ENCODE measurements around the gene CSNK1E. TPM values are rescaled to one million over a fixed set of nuclear protein-coding genes. Genes with fewer than 3 reads are reported as not detected.

The CSNK1E gene
- total and polyA plus RNA-seq, 10 of the 15 experiments (the other 5 are each of a cell fraction or from before 2014, with no cell fraction given), result 5.9 to 107 (median 64.9) TPM

DNA sequence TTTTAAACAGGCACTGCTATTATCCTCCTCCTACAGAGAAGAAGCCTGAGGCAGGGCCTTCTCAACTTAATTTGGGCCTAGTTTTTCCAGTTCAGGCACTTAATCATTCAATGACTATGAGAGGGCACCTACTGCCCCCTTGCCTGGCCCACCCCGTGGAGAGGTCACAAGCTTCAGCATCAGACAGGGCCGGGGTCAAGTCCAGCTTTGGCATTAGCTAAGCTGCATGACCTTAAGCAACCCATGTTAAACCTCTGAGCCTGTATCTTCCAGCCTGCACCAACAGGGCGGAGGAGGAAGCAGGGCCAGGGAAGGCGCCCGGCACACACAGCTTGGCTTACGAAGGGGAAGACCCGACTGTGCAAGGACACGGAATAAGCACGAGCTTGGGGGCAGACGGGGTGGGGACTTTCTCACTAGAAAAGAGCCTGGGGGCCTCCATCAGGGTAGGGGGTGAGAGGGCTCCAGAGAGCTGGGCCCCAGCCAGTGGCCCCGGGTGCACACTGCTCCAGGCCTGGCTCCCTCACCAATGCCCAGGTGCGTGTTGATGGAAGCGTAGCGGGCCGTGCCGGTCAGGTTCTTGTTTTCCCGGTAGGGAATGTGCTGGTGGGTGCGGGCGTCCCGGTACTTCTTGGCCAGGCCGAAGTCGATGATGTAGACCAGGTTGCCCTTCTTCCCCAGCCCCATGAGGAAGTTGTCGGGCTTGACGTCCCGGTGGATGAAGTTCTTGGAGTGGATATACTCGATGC, 16.9 kb downstream of the CSNK1E start:
- RAD21 ChIA-PET (ENCODE audit: unreplicated experiment), result interaction anchor here (0.6 kb wide), 1 partner anchor 153 kb away, joined by 5 read pairs; no protein-coding TSS in a partner anchor
- no peaks in the 10 kb centered on the region for H4K20me1 ChIP-seq (ENCODE audit: control insufficient read depth, insufficient read depth)
- H3K36me3 ChIP-seq (ENCODE audit: control insufficient read depth in 2 of 2, insufficient read depth in 2 of 2, low read length in 1 of 2), result peaks cover 35 to 60% of the 10 kb centered on the region in 2 experiments
- WGBS (ENCODE audit: insufficient coverage, insufficient replicate concordance, low lambda C conversion rate, missing lambda C conversion rate), result 97% methylated on average over 26 of the region's 26 CpGs
- CTCF ChIA-PET, result no interaction called here
- no peak overlapping the region for H3K4me3 ChIP-seq
- ATAC-seq, result no peak
- in situ Hi-C loops (cut with MboI), result no loop called here
- no peaks in the 10 kb centered on the region for H3K9me3 ChIP-seq (replicated peaks; ENCODE audit: control insufficient read depth, insufficient read depth, low read length)
- FAIRE-seq, result no peak
- DNase-seq (ENCODE audit: low read depth, low spot score), result no peak
- H3K79me2 ChIP-seq (ENCODE audit: control insufficient read depth, insufficient read depth, low read length), result peaks cover 19% of the 10 kb centered on the region
- peaks cover 18% of the 10 kb centered on the region for H3K4me1 ChIP-seq (ENCODE audit: control insufficient read depth, insufficient read depth, low read length)
- H3K27me3 ChIP-seq (replicated peaks in 1 of 2; ENCODE audit: control insufficient read depth in 2 of 2, insufficient read depth in 2 of 2, low read length in 1 of 2), result no peaks in the 10 kb centered on the region
- BruUV-seq (replicated peaks), result no TSS peak
- intact Hi-C loops (cut with micrococcal nuclease; ENCODE audit: unreplicated experiment), result no loop called here
- H3K4me2 ChIP-seq (ENCODE audit: control insufficient read depth, insufficient read depth), result no peak overlapping the region
- no peak for TF ChIP-seq HCFC1 (IDR thresholded peaks at IDR 0.05; ENCODE audit: low read length)
- TF ChIP-seq RBBP5 (conservative IDR thresholded peaks at IDR 0.05), result no peak
- TF ChIP-seq BMI1 (IDR thresholded peaks at IDR 0.05; ENCODE audit: borderline replicate concordance), result no peak
- TF ChIP-seq, protein P1, sequence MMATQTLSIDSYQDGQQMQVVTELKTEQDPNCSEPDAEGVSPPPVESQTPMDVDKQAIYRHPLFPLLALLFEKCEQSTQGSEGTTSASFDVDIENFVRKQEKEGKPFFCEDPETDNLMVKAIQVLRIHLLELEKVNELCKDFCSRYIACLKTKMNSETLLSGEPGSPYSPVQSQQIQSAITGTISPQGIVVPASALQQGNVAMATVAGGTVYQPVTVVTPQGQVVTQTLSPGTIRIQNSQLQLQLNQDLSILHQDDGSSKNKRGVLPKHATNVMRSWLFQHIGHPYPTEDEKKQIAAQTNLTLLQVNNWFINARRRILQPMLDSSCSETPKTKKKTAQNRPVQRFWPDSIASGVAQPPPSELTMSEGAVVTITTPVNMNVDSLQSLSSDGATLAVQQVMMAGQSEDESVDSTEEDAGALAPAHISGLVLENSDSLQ (IDR thresholded peaks at IDR 0.05), result no peak
- no peak for TF ChIP-seq POU2F2 (IDR thresholded peaks at IDR 0.05; ENCODE audit: borderline replicate concordance, low read depth, low read length)
- no peak for TF ChIP-seq SMAD1 (IDR thresholded peaks at IDR 0.05; ENCODE audit: low read depth, partially characterized antibody)
- no peak for TF ChIP-seq CHD1 (IDR thresholded peaks at IDR 0.05; ENCODE audit: low read depth, low read length)
- TF ChIP-seq, protein P2, sequence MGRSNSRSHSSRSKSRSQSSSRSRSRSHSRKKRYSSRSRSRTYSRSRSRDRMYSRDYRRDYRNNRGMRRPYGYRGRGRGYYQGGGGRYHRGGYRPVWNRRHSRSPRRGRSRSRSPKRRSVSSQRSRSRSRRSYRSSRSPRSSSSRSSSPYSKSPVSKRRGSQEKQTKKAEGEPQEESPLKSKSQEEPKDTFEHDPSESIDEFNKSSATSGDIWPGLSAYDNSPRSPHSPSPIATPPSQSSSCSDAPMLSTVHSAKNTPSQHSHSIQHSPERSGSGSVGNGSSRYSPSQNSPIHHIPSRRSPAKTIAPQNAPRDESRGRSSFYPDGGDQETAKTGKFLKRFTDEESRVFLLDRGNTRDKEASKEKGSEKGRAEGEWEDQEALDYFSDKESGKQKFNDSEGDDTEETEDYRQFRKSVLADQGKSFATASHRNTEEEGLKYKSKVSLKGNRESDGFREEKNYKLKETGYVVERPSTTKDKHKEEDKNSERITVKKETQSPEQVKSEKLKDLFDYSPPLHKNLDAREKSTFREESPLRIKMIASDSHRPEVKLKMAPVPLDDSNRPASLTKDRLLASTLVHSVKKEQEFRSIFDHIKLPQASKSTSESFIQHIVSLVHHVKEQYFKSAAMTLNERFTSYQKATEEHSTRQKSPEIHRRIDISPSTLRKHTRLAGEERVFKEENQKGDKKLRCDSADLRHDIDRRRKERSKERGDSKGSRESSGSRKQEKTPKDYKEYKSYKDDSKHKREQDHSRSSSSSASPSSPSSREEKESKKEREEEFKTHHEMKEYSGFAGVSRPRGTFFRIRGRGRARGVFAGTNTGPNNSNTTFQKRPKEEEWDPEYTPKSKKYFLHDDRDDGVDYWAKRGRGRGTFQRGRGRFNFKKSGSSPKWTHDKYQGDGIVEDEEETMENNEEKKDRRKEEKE (IDR thresholded peaks at IDR 0.05), result no peak
- no peak for TF ChIP-seq RFX5 (IDR thresholded peaks at IDR 0.05; ENCODE audit: low read depth, low read length)
- no peak for TF ChIP-seq PML (IDR thresholded peaks at IDR 0.05; ENCODE audit: low read length)
- no peak for TF ChIP-seq SP1 (IDR thresholded peaks at IDR 0.05; ENCODE audit: low read depth, low read length)
- no peak for TF ChIP-seq NR2F1 (conservative IDR thresholded peaks at IDR 0.05)
- no peak for TF ChIP-seq ATF7 (IDR thresholded peaks at IDR 0.05; ENCODE audit: low read depth)
- TF ChIP-seq, protein P3, sequence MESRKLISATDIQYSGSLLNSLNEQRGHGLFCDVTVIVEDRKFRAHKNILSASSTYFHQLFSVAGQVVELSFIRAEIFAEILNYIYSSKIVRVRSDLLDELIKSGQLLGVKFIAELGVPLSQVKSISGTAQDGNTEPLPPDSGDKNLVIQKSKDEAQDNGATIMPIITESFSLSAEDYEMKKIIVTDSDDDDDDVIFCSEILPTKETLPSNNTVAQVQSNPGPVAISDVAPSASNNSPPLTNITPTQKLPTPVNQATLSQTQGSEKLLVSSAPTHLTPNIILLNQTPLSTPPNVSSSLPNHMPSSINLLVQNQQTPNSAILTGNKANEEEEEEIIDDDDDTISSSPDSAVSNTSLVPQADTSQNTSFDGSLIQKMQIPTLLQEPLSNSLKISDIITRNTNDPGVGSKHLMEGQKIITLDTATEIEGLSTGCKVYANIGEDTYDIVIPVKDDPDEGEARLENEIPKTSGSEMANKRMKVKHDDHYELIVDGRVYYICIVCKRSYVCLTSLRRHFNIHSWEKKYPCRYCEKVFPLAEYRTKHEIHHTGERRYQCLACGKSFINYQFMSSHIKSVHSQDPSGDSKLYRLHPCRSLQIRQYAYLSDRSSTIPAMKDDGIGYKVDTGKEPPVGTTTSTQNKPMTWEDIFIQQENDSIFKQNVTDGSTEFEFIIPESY (IDR thresholded peaks at IDR 0.05), result no peak
- no peak for TF ChIP-seq STAT3 (IDR thresholded peaks at IDR 0.05; ENCODE audit: low read depth, low read length)
- TF ChIP-seq, protein P4, sequence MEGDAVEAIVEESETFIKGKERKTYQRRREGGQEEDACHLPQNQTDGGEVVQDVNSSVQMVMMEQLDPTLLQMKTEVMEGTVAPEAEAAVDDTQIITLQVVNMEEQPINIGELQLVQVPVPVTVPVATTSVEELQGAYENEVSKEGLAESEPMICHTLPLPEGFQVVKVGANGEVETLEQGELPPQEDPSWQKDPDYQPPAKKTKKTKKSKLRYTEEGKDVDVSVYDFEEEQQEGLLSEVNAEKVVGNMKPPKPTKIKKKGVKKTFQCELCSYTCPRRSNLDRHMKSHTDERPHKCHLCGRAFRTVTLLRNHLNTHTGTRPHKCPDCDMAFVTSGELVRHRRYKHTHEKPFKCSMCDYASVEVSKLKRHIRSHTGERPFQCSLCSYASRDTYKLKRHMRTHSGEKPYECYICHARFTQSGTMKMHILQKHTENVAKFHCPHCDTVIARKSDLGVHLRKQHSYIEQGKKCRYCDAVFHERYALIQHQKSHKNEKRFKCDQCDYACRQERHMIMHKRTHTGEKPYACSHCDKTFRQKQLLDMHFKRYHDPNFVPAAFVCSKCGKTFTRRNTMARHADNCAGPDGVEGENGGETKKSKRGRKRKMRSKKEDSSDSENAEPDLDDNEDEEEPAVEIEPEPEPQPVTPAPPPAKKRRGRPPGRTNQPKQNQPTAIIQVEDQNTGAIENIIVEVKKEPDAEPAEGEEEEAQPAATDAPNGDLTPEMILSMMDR (IDR thresholded peaks at IDR 0.05 in 2 of 3, conservative IDR thresholded peaks at IDR 0.05 in 1 of 3; ENCODE audit: control insufficient read depth in 2 of 3, extremely low read depth in 1 of 3, insufficient read depth in 1 of 3, low read depth in 3 of 3, low read length in 3 of 3), result no peak
- no peak overlapping the region for H3K27ac ChIP-seq (ENCODE audit: control insufficient read depth, insufficient read depth)
- H2AFZ ChIP-seq (ENCODE audit: control insufficient read depth, low read depth, low read length), result no peak overlapping the region
- SMC1A ChIA-PET (ENCODE audit: uncharacterized antibody, unreplicated experiment), result no interaction called here
- H3K9ac ChIP-seq (ENCODE audit: control insufficient read depth, insufficient read depth, low read length), result no peak overlapping the region
- POLR2A ChIA-PET, result no interaction called here
